ENCODE results near the gene PHC3.

PHC3 gene

DNA sequence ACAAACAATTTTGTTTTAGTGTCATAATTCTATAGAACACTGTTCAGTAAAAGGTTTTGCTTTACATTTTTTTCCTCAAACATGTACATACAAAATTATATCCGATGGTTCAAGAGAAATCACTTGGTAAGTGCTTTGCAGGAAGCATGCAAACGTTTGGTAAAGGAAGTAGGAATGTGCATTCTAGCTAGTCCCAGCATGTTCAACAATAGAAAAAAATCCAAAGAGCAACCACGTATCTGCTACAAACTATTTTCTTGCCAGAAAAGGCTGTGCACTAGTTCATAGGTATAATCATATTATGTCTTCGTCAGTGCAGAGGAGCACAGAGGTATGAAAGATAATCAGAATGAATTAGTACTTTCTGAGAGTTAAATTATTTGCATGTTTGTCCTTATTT is 85.8 kb downstream of the PHC3 start:
- no peak for TF ChIP-seq BACH2 (CRISPR knock-in tag; IDR thresholded peaks at IDR 0.05; ENCODE audit: borderline replicate concordance)
- no peak for TF ChIP-seq PPARA (CRISPR knock-in tag; IDR thresholded peaks at IDR 0.05; ENCODE audit: borderline replicate concordance)
- TF ChIP-seq, protein P1, sequence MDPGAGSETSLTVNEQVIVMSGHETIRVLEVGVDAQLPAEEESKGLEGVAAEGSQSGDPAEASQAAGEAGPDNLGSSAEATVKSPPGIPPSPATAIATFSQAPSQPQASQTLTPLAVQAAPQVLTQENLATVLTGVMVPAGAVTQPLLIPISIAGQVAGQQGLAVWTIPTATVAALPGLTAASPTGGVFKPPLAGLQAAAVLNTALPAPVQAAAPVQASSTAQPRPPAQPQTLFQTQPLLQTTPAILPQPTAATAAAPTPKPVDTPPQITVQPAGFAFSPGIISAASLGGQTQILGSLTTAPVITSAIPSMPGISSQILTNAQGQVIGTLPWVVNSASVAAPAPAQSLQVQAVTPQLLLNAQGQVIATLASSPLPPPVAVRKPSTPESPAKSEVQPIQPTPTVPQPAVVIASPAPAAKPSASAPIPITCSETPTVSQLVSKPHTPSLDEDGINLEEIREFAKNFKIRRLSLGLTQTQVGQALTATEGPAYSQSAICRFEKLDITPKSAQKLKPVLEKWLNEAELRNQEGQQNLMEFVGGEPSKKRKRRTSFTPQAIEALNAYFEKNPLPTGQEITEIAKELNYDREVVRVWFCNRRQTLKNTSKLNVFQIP (CRISPR knock-in tag; IDR thresholded peaks at IDR 0.05; ENCODE audit: borderline replicate concordance, low read depth), result no peak

DNA sequence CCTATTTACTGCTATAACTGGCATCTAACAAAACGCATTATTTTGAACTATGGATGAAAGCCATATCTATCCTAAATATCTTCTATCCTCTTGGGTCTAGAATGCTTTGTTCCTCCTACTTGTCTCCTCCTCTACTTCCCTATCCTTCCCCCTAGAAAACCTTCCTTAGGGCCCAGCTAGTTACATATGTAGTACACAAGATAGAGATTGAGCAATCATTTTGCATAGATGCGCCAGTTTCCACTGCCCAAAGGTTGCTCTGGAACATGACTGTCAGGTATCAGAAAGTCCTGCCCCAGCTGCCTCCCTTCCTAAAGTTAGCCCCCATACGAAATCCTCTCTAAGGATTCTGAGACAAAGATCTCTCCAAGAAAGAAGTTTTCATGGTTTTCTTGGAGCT is 88.6 kb downstream of the PHC3 start:
- TF ChIP-seq SNAI2 (CRISPR knock-in tag; IDR thresholded peaks at IDR 0.05), result no peak
- no peak for TF ChIP-seq ARNTL (CRISPR knock-in tag; IDR thresholded peaks at IDR 0.05; ENCODE audit: borderline replicate concordance, low read depth)
- TF ChIP-seq, protein P2, sequence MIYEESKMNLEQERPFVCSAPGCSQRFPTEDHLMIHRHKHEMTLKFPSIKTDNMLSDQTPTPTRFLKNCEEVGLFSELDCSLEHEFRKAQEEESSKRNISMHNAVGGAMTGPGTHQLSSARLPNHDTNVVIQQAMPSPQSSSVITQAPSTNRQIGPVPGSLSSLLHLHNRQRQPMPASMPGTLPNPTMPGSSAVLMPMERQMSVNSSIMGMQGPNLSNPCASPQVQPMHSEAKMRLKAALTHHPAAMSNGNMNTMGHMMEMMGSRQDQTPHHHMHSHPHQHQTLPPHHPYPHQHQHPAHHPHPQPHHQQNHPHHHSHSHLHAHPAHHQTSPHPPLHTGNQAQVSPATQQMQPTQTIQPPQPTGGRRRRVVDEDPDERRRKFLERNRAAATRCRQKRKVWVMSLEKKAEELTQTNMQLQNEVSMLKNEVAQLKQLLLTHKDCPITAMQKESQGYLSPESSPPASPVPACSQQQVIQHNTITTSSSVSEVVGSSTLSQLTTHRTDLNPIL (CRISPR knock-in tag; IDR thresholded peaks at IDR 0.05; ENCODE audit: low read depth), result no peak
- TF ChIP-seq TCF4 (CRISPR knock-in tag; IDR thresholded peaks at IDR 0.05; ENCODE audit: borderline replicate concordance), result no peak
- no peak for TF ChIP-seq CSDC2 (CRISPR knock-in tag; IDR thresholded peaks at IDR 0.05)
- no peak for TF ChIP-seq ZC3H10 (CRISPR knock-in tag; IDR thresholded peaks at IDR 0.05)
- TF ChIP-seq PPARA (CRISPR knock-in tag; IDR thresholded peaks at IDR 0.05; ENCODE audit: borderline replicate concordance), result no peak
- no peak for TF ChIP-seq ZFP3 (CRISPR knock-in tag; IDR thresholded peaks at IDR 0.05)
- no peak for TF ChIP-seq ZNF565 (CRISPR knock-in tag; conservative IDR thresholded peaks at IDR 0.05; ENCODE audit: low read depth)
- TF ChIP-seq, protein P3, sequence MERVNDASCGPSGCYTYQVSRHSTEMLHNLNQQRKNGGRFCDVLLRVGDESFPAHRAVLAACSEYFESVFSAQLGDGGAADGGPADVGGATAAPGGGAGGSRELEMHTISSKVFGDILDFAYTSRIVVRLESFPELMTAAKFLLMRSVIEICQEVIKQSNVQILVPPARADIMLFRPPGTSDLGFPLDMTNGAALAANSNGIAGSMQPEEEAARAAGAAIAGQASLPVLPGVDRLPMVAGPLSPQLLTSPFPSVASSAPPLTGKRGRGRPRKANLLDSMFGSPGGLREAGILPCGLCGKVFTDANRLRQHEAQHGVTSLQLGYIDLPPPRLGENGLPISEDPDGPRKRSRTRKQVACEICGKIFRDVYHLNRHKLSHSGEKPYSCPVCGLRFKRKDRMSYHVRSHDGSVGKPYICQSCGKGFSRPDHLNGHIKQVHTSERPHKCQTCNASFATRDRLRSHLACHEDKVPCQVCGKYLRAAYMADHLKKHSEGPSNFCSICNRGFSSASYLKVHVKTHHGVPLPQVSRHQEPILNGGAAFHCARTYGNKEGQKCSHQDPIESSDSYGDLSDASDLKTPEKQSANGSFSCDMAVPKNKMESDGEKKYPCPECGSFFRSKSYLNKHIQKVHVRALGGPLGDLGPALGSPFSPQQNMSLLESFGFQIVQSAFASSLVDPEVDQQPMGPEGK (CRISPR knock-in tag; IDR thresholded peaks at IDR 0.05; ENCODE audit: borderline replicate concordance), result no peak
- TF ChIP-seq, protein P4, sequence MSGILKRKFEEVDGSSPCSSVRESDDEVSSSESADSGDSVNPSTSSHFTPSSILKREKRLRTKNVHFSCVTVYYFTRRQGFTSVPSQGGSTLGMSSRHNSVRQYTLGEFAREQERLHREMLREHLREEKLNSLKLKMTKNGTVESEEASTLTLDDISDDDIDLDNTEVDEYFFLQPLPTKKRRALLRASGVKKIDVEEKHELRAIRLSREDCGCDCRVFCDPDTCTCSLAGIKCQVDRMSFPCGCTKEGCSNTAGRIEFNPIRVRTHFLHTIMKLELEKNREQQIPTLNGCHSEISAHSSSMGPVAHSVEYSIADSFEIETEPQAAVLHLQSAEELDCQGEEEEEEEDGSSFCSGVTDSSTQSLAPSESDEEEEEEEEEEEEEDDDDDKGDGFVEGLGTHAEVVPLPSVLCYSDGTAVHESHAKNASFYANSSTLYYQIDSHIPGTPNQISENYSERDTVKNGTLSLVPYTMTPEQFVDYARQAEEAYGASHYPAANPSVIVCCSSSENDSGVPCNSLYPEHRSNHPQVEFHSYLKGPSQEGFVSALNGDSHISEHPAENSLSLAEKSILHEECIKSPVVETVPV (CRISPR knock-in tag; IDR thresholded peaks at IDR 0.05), result no peak
- no peak for TF ChIP-seq BACH2 (CRISPR knock-in tag; IDR thresholded peaks at IDR 0.05; ENCODE audit: borderline replicate concordance)
- TF ChIP-seq, protein P5, sequence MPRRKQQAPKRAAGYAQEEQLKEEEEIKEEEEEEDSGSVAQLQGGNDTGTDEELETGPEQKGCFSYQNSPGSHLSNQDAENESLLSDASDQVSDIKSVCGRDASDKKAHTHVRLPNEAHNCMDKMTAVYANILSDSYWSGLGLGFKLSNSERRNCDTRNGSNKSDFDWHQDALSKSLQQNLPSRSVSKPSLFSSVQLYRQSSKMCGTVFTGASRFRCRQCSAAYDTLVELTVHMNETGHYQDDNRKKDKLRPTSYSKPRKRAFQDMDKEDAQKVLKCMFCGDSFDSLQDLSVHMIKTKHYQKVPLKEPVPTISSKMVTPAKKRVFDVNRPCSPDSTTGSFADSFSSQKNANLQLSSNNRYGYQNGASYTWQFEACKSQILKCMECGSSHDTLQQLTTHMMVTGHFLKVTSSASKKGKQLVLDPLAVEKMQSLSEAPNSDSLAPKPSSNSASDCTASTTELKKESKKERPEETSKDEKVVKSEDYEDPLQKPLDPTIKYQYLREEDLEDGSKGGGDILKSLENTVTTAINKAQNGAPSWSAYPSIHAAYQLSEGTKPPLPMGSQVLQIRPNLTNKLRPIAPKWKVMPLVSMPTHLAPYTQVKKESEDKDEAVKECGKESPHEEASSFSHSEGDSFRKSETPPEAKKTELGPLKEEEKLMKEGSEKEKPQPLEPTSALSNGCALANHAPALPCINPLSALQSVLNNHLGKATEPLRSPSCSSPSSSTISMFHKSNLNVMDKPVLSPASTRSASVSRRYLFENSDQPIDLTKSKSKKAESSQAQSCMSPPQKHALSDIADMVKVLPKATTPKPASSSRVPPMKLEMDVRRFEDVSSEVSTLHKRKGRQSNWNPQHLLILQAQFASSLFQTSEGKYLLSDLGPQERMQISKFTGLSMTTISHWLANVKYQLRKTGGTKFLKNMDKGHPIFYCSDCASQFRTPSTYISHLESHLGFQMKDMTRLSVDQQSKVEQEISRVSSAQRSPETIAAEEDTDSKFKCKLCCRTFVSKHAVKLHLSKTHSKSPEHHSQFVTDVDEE (CRISPR knock-in tag; IDR thresholded peaks at IDR 0.05), result no peak
- TF ChIP-seq OSR1 (CRISPR knock-in tag; IDR thresholded peaks at IDR 0.05), result no peak
- TF ChIP-seq GLIS3 (CRISPR knock-in tag; IDR thresholded peaks at IDR 0.05), result no peak
- TF ChIP-seq, protein P1 (CRISPR knock-in tag; IDR thresholded peaks at IDR 0.05; ENCODE audit: borderline replicate concordance, low read depth), result no peak
- no peak for TF ChIP-seq ESRRG (CRISPR knock-in tag; IDR thresholded peaks at IDR 0.05)
- no peak for TF ChIP-seq ZNF70 (CRISPR knock-in tag; IDR thresholded peaks at IDR 0.05)
- ATAC-seq, result no peak

More for the DNA sequence above, 85.8 kb downstream of the PHC3 start:
- ATAC-seq, result no peak

DNA sequence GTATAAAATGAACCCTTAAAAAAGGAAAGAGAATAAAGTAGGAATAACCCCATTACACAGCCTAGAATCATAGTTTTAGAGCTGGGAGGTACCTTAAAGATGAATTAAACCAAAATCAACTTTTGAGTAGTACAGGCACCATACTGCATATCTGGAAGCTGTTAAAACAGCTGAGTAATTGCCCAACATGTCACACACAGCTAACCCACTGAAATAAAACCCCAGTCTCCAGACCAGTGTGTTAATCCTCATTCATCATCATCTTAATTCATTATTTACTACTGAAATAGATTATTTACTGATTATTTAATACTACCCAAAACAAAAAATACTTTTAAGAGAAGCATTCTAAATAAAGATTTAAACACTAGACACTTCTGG is 90.9 kb downstream of the PHC3 start:
- no peak for TF ChIP-seq ZFP3 (CRISPR knock-in tag; IDR thresholded peaks at IDR 0.05)
- TF ChIP-seq, protein P3 (CRISPR knock-in tag; IDR thresholded peaks at IDR 0.05; ENCODE audit: borderline replicate concordance), result no peak
- ATAC-seq, result no peak

Measured in SK-N-SH treated with all-trans-retinoic acid at 6 μM for 48 hours (cell line).